Trophoblast cell (in vitro differentiated cells and primary cell): ENCODE results near the gene PDE4C.
A peak's percentile ranks its signal among the peaks of the same experiment; 100 is the strongest.

ENCODE experiments used
- DNase-seq, 2 donors: peaks; one replicate each; pipeline ENCODE4 v3.0.0-alpha.2; 2016
- H2AFZ ChIP-seq: 2 replicates; pipeline ENCODE4 v1.6.1; 2013; ENCODE audit warnings: low read length, moderate library complexity, mild to moderate bottlenecking; ENCODE audit not compliant: insufficient read depth, poor library complexity
- H2AK5ac ChIP-seq: 2 replicates; pipeline ENCODE4 v1.6.1; 2013; ENCODE audit warnings: mild to moderate bottlenecking, low read length
- H2BK120ac ChIP-seq: 2 replicates; pipeline ENCODE4 v1.6.1; 2013; ENCODE audit warnings: low read length, mild to moderate bottlenecking, moderate library complexity; ENCODE audit not compliant: insufficient read depth, poor library complexity
- H2BK12ac ChIP-seq: 2 replicates; pipeline ENCODE4 v1.6.1; 2013; ENCODE audit warnings: mild to moderate bottlenecking, low read length, moderate library complexity
- H2BK5ac ChIP-seq: 2 replicates; pipeline ENCODE4 v1.6.1; 2013; ENCODE audit warnings: low read length, low read depth, moderate library complexity, mild to moderate bottlenecking; ENCODE audit not compliant: poor library complexity
- H3K14ac ChIP-seq: 2 replicates; pipeline ENCODE4 v1.6.1; 2013; ENCODE audit warnings: mild to moderate bottlenecking, low read length
- H3K18ac ChIP-seq: 2 replicates; pipeline ENCODE4 v1.6.1; 2013; ENCODE audit warnings: mild to moderate bottlenecking, low read length
- H3K23ac ChIP-seq: 2 replicates; pipeline ENCODE4 v1.6.1; 2013; ENCODE audit warnings: low read length
- H3K27ac ChIP-seq: 2 replicates; pipeline ENCODE4 v1.5.1; 2013; ENCODE audit warnings: low read depth, mild to moderate bottlenecking, inconsistent platforms, low read length, moderate library complexity
- H3K27me3 ChIP-seq: 2 replicates; pipeline ENCODE4 v1.6.1; 2013; ENCODE audit warnings: inconsistent platforms, mild to moderate bottlenecking, low read length, moderate library complexity; ENCODE audit not compliant: insufficient read depth
- H3K36me3 ChIP-seq, 2 experiments: 1 replicate in 1 of 2; 2 replicates in 1 of 2; pipeline ENCODE4 v1.6.1; 2013; ENCODE audit warnings: low read length in 2 of 2, mild to moderate bottlenecking in 2 of 2, moderate library complexity in 1 of 2; ENCODE audit not compliant: insufficient read depth in 2 of 2, control insufficient read depth in 1 of 2
- H3K4ac ChIP-seq: 2 replicates; pipeline ENCODE4 v1.6.1; 2013; ENCODE audit warnings: low read depth, mild to moderate bottlenecking, low read length, moderate library complexity
- H3K4me1 ChIP-seq, 2 experiments: 1 replicate in 1 of 2; 2 replicates in 1 of 2; pipeline ENCODE4 v1.6.1; 2013; ENCODE audit warnings: low read length in 2 of 2, mild to moderate bottlenecking in 2 of 2, moderate library complexity in 1 of 2; ENCODE audit not compliant: insufficient read depth in 2 of 2, control insufficient read depth in 1 of 2
- H3K4me2 ChIP-seq: 2 replicates; pipeline ENCODE4 v1.6.1; 2013; ENCODE audit warnings: inconsistent platforms, mild to moderate bottlenecking, low read length, moderate library complexity
- H3K4me3 ChIP-seq: 2 replicates; pipeline ENCODE4 v1.5.1; 2013; ENCODE audit warnings: mild to moderate bottlenecking, low read depth, low read length, inconsistent platforms
- H3K79me1 ChIP-seq: one replicate; pipeline ENCODE4 v1.6.1; 2013; ENCODE audit warnings: low read length
- H3K79me2 ChIP-seq: 2 replicates; pipeline ENCODE4 v1.6.1; 2013; ENCODE audit warnings: low read length, mild to moderate bottlenecking; ENCODE audit not compliant: control insufficient read depth, insufficient read depth, poor library complexity
- H3K9ac ChIP-seq: 2 replicates; pipeline ENCODE4 v1.6.1; 2013; ENCODE audit warnings: mild to moderate bottlenecking, low read length
- H3K9me3 ChIP-seq: 2 replicates; pipeline ENCODE4 v1.6.1; 2013; ENCODE audit warnings: low read depth, mild to moderate bottlenecking, control low read depth, inconsistent platforms, low read length; ENCODE audit not compliant: insufficient read depth
- H4K12ac ChIP-seq: 2 replicates; pipeline ENCODE4 v1.6.1; 2013; ENCODE audit warnings: low read depth, mild to moderate bottlenecking, low read length, moderate library complexity
- H4K8ac ChIP-seq: 2 replicates; pipeline ENCODE4 v1.6.1; 2013; ENCODE audit warnings: low read depth, mild to moderate bottlenecking, low read length, moderate library complexity
- H4K91ac ChIP-seq: one replicate; pipeline ENCODE4 v1.6.1; 2013; ENCODE audit warnings: low read depth, mild to moderate bottlenecking, low read length, moderate library complexity
- WGBS: extraction: QIAGEN DNeasy Blood & Tissue Kit; methylation state at CpG from one replicate; pipeline ENCODE4 v1.1.7; 2013; ENCODE audit warnings: missing lambda C conversion rate; ENCODE audit not compliant: insufficient read length, insufficient coverage; ENCODE audit errors: extremely low coverage; 5-methylcytosine and 5-hydroxymethylcytosine counted together

Gene PDE4C

DNA sequence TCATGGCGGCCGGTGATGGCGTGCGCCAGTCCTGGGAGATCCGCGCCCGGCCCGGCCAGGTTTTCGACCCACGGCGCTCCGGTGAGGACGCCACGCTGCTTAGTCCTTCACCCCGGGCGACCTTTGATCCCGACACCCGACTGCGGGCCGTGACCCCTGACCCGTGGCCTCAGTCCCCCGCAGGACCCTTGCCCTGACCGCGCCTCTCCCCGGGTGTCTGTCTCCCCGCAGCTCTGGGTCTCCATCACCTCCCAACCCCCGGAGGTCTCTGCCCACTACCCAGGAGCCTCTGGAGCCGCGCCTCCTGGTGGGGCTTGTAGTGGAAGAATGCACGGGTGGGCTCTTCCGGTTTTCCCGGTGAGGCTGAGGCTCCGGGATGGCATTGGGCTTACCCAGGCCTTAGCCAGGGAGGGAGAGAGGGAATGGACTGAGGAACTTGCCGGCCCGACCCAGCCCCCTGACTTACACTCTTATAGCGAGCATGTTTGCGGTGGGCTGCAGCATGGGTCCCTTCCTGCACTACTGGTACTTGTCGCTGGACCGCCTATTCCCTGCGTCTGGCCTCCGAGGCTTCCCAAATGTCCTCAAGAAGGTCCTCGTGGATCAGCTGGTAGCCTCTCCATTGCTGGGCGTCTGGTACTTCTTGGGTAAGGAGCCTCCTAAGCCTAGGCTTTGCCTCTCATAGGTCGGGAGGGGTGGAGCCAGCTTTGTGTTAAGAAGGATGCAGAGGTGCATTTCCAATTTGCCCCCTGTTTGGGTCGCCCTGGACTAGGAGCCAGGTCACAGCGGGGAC is 32.7 kb downstream of the PDE4C start:
- peak overlapping the region; percentile 73 for H3K9ac ChIP-seq

DNA sequence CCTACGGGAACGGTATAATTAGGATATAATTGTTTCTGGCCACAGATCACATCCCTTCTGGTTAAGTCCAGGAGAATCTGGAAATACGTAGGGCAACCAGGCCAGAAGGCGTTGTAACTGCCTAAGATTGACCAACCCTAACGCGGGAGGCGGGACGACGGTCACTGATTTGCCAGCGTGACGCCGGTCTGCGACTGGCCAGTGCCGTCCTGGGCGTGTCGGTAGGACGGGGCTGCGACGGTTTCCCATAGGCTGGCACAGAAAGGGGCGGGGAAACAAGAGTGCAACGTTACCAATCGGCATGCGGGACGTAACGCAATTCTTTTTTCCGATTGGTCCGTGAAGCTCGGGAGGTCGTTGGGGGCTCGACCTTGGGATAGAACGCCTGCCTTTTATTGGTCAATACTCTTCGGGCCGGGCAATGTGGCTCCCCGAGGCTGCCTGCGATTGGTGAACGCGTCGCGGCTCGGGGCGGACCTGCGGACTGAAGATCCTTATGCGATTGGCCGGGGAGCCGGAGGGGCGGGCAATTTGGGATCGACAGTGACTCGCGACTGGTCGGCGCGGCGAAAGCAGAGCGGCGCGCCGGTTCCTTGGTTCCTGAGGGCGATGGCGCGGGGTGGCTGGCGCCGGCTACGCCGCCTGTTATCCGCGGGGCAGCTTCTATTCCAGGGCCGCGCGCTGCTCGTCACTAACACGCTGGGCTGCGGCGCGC is 33.4 kb downstream of the PDE4C start, which contains the start of gene MPV17L2:
Gene MPV17L2, plus strand, starts transcription at position 546 of the 715 bp plus-strand sequence. Its CDS starts 64 bp downstream, at position 610.
- Histone ChIP-seq H4K8ac (peak within 1 kb of the TSS; percentile 85), H2BK5ac (peak within 1 kb of the TSS; percentile 35), H4K12ac (peak within 1 kb of the TSS; percentile 75), H3K27ac (peak within 1 kb of the TSS; percentile 51), H2BK120ac (peak within 1 kb of the TSS; percentile 73), H3K4me3 (peak within 1 kb of the TSS; percentile 99), H3K36me3 (peaks cover 11 to 12% of the 10 kb centered on the region in 2 experiments), H3K9me3 (no peaks in the 10 kb centered on the region), H3K4ac (peak within 1 kb of the TSS; percentile 8), H2AK5ac (peak within 1 kb of the TSS; percentile 44), H3K79me2 (peaks cover 6% of the 10 kb centered on the region), H3K23ac (no peak within 1 kb of the TSS), H2BK12ac (peak within 1 kb of the TSS; percentile 5), H3K27me3 (no peaks in the 10 kb centered on the region), H3K79me1 (peaks cover 6% of the 10 kb centered on the region), H4K91ac (peak within 1 kb of the TSS; percentile 74), H2AFZ (peak within 1 kb of the TSS; percentile 80), H3K9ac (peak within 1 kb of the TSS; percentile 73), H3K4me1 (peaks cover 15 to 17% of the 10 kb centered on the region in 2 experiments), H3K18ac (peak within 1 kb of the TSS; percentile 69), H3K4me2 (peak within 1 kb of the TSS; percentile 94), H3K14ac (peak within 1 kb of the TSS; percentile 75)
- DNase-seq: peak; percentile 100
- no CpG with 5 or more reads among the region's 74 CpGs for WGBS

More for the DNA sequence above, 32.7 kb downstream of the PDE4C start:
- peak overlapping the region; percentile 75 for H4K12ac ChIP-seq
- H2AK5ac ChIP-seq: peak overlapping the region; percentile 42
- peaks cover 15 to 17% of the 10 kb centered on the region in 2 experiments for H3K4me1 ChIP-seq
- H2AFZ ChIP-seq: peak overlapping the region; percentile 80
- H3K79me2 ChIP-seq: peaks cover 6% of the 10 kb centered on the region
- H3K18ac ChIP-seq: peak overlapping the region; percentile 69
- H3K9me3 ChIP-seq: no peaks in the 10 kb centered on the region
- DNase-seq: no peak
- H3K27ac ChIP-seq: peak overlapping the region; percentile 51
- H3K36me3 ChIP-seq: peaks cover 11 to 12% of the 10 kb centered on the region in 2 experiments
- peak overlapping the region; percentile 35 for H2BK5ac ChIP-seq
- peak overlapping the region; percentile 8 for H3K4ac ChIP-seq
- no peak overlapping the region for H3K23ac ChIP-seq
- H3K14ac ChIP-seq: peak overlapping the region; percentile 75
- peak overlapping the region; percentile 5 for H2BK12ac ChIP-seq
- peak overlapping the region; percentile 73 for H2BK120ac ChIP-seq
- H4K8ac ChIP-seq: peak overlapping the region; percentile 85
- H3K79me1 ChIP-seq: peaks cover 6% of the 10 kb centered on the region
- peak overlapping the region; percentile 99 for H3K4me3 ChIP-seq
- WGBS: no CpG with 5 or more reads among the region's 46 CpGs
- H4K91ac ChIP-seq: peak overlapping the region; percentile 74
- peak overlapping the region; percentile 94 for H3K4me2 ChIP-seq
- H3K27me3 ChIP-seq: no peaks in the 10 kb centered on the region

DNA sequence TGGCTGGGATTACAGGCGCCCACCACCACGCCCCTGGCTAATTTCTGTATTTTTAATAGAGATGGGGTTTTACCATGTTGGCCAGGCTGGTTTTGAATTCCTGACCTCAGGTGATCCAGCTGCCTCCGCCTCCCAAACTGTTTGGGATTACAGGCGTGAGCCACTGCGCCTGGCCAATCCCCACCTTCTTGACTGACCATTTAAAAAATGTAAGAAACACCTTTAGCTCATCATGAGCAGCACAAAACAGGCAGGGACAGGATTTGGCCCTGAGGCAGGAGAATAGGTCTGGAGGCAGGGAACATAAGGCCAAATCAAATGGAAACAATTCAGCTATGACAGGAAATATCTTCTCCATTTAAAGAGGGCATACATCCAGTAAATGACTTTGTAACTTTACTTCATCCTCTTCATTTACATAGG is 34.6 kb downstream of the PDE4C start:
- DNase-seq: peak; percentile 86 to 91
- Histone ChIP-seq H3K4me3 (no peak overlapping the region), H2BK120ac (no peak overlapping the region), H4K91ac (no peak overlapping the region), H2AFZ (no peak overlapping the region), H2BK12ac (no peak overlapping the region), H4K8ac (no peak overlapping the region), H3K14ac (no peak overlapping the region), H3K18ac (no peak overlapping the region), H3K36me3 (peaks cover 11 to 12% of the 10 kb centered on the region in 2 experiments), H2BK5ac (no peak overlapping the region), H3K9ac (no peak overlapping the region), H3K27ac (no peak overlapping the region), H3K23ac (no peak overlapping the region), H3K79me1 (peaks cover 6% of the 10 kb centered on the region), H3K4ac (no peak overlapping the region), H3K79me2 (peaks cover 6% of the 10 kb centered on the region), H4K12ac (no peak overlapping the region), H3K4me1 (peaks cover 15 to 17% of the 10 kb centered on the region in 2 experiments), H2AK5ac (no peak overlapping the region), H3K27me3 (no peaks in the 10 kb centered on the region), H3K9me3 (no peaks in the 10 kb centered on the region), H3K4me2 (no peak overlapping the region)
- no CpG with 5 or more reads among the region's 5 CpGs for WGBS

DNA sequence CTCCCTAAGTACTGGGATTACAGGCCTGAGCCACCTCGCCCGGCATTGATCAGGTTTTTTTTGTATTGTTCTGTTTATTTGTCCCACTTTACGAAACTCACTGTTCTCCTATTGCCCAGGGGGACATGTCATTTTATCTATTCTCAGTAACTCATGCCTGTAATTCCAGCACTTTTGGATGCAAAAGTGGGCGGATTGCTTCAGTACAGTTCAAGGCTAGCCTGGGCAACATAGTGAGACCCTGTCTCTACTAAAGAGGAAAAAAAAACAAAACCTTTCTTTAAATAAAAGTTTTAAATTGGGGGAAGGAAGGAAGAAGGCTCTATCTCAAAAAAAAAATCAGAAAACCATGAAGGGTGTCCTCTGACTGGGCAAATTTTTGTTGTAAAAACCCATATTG is 36.0 kb downstream of the PDE4C start:
- H2AFZ ChIP-seq: no peak overlapping the region
- no peak overlapping the region for H3K27ac ChIP-seq
- H3K9ac ChIP-seq: no peak overlapping the region
- H4K8ac ChIP-seq: no peak overlapping the region
- H3K4me1 ChIP-seq: peaks cover 15 to 17% of the 10 kb centered on the region in 2 experiments
- H3K36me3 ChIP-seq: peaks cover 3 to 4% of the 10 kb centered on the region in 2 experiments
- no peaks in the 10 kb centered on the region for H3K9me3 ChIP-seq
- H3K23ac ChIP-seq: no peak overlapping the region
- H3K18ac ChIP-seq: no peak overlapping the region
- H2AK5ac ChIP-seq: no peak overlapping the region
- H2BK12ac ChIP-seq: no peak overlapping the region
- no peak overlapping the region for H4K12ac ChIP-seq
- no peak overlapping the region for H3K4me3 ChIP-seq
- peaks cover 6% of the 10 kb centered on the region for H3K79me1 ChIP-seq
- H2BK5ac ChIP-seq: no peak overlapping the region
- H3K4ac ChIP-seq: no peak overlapping the region
- no peak overlapping the region for H3K4me2 ChIP-seq
- WGBS: no CpG with 5 or more reads among the region's 4 CpGs
- H3K27me3 ChIP-seq: no peaks in the 10 kb centered on the region
- H4K91ac ChIP-seq: no peak overlapping the region
- DNase-seq: peak; percentile 21 to 55
- peaks cover 6% of the 10 kb centered on the region for H3K79me2 ChIP-seq
- no peak overlapping the region for H3K14ac ChIP-seq
- H2BK120ac ChIP-seq: no peak overlapping the region
